Measurements from ENCODE around the gene SLC16A3.
A peak's percentile ranks its signal among the peaks of the same experiment; 100 is the strongest.

SLC16A3 gene

DNA sequence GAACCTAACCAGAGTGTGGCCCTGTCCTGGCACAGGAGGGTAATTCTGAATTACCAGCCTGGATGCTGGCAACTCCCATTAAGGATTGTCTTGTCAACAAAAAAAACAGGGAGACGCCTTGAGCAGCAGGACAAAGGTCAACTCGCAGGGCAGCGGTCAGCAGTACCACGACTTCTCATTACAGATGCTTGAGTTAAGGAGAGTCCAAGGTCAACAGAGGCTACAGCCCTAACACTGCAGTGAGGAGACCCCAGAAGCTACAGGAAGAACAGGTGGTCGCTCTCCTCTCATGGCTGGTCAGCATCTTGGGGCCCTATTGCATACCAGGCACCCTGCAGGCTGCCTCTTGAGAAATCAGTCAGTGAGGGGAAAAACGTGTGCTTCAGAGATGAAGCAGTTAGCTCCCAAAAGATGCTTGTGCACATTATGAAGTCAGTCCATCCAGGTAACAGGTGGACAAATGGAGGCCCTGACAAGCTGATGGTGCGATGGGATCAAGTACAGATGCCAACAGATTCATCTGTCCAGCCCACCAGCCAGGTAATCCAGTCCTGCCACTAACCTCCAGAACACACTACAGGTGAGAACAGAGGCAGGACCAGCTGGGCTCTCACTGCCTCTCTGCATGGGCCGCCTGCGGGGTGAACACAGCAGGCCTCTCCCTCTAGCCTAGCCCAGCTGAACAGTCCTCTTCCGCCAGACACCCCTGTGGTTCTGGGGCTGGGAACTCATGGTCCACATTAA is 40.5 kb downstream of the SLC16A3 start:
- DNase-seq (ENCODE audit: low read depth) = no peak

DNA sequence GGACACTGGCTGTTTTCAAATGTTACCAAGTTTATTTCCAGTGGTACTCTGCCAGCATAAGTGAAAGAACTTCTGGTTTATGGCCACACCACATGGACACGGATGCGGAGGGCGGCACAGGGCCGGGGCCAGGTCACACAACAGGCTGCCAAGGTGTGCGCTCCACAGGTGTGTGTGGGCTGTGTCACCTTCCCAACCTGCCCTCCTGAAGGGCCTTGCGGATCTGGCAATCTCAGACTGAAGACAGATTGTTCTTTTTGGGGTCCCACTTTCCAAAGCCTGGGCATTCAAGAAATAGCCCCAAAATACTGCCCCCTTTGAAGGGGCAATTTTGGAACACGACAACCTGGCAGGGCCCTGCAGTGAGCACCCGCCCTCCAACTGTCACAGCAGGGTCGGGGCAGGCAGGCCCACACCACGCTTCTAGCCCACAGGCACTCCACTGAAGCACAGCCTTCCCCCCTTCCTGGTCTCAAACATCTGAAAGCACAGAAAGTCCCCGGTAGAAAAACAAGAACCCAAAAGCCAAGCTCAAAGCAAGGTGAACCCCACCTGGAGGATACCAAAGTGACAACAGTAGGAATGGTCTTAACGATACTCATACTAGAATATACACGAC is 41.1 kb downstream of the SLC16A3 start:
- no peak for DNase-seq (ENCODE audit: low read depth)

DNA sequence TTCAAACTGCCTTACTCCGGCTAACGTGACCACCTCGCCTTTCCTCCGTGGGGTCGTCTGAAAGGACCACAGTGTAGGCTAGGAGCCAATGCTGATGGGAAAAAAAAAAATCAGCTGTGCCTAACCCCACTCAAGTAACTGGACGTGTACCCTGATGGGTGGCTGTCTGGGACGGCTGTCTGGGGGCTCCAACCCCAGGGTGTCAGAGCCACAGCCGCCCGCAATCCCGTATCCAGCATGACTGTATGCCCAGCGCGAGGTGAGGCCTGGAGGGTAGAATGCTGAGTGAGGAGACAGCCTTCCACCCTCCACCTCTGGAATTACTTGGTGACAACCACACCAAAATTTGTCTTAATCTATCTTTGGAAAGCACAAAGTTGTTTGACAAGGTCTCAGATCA is 41.8 kb downstream of the SLC16A3 start:
- DNase-seq (ENCODE audit: low read depth) = no peak

DNA sequence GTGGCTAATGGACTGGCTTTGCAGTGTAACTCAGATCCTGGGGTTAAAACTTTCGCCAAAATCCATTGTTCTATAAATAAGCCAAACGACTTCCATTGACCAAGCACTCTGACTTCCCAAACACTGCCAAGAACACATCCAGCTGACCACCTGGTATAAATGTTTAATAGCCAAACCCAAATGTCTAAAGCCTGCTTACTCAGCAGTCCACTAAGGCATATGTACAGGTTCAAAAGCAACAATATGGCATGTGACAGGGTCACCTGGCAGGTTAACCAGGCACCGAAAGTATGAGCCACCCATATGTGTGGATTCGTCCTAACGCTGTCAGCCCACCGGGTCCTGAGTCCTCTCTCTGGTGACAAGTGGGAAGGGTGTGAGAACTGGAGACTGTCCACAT is 42.6 kb downstream of the SLC16A3 start:
- DNase-seq (ENCODE audit: low read depth) = no peak

DNA sequence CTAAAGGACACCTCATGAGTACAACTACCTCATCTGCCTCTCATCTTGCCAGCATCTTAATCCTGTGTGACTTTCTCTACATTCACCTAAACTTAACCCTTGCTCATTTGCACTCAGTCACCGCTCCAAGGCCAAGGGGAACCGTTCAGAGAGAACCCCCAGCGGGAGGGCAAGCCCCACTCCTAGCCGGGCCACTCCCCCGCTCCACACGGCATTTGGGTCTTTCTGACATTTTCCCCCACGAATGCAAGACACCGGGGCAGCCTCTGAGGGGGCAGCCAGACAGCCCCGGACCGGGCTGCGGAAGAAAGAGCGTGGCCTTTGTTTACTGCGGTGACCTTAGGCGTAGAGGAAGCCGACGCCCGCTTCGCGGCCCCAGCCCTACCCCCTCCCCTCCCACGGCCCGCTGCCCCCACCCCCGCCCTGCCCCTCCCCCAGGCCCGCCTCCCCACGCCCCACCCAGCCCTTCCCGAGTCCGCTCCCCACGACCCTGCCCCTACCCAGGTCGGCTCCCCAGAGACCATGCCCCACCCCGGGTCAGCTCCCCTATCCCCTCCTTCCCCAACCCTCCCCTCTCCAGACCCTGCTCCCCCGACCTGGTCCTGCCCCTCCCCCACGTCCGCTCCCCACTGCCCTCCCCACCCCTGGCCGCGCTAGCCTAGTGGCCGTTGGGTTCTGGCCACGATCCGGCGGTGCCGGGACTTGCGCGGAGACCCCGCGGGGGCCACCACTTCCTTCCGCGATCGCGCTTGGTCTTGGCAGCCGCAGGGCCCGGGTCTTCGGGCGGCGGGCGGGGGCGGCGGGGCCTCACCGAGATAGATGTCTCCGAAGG is 43.9 kb downstream of the SLC16A3 start:
- no peak for DNase-seq (ENCODE audit: low read depth)

DNA sequence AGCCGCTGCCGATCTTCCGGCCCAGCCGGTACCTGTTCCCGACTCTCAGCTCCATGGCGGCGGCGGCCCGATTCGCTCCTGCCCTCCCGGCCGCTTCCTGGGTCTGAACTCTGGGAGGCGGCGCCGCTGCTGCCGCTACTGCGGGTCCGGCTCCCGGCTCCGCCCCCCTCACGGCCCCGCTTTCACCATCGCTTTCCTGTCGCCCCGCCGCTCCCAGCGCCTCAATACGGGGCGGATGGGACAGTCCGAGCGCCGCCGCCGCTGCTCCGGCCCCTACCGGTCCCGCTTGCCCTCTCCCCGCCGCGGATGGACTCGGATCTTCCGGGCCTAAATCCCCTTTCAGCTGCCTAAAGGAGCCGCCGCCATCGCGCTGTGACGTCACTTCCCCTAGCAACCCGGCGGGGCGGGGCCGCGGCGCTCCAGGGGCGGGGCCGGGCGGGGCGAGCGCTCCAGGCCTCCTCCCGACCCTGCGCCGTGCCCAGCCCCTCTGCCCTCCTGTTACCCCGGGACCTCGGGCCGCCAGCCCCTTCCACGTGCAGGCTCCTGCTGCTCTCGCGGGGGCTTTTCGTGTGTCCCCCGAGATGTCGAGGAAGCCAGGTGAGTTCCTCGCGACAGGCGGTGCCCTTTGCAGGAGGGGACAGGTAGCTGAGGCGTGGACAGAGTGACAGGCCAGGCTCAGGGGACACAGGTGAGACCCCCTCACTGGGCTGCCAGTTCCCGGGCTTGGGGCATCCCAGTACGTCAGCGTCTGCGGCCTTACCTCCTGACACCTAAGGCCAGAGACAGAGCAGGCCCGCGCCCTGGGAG is 44.7 kb downstream of the SLC16A3 start, which contains the start of gene CSNK1D:
TSS of gene CSNK1D (minus strand) at position 374 of the 807 bp plus-strand sequence. CDS start at position 55, 319 bp downstream.
- peak; percentile 91 for DNase-seq (ENCODE audit: low read depth)

DNA sequence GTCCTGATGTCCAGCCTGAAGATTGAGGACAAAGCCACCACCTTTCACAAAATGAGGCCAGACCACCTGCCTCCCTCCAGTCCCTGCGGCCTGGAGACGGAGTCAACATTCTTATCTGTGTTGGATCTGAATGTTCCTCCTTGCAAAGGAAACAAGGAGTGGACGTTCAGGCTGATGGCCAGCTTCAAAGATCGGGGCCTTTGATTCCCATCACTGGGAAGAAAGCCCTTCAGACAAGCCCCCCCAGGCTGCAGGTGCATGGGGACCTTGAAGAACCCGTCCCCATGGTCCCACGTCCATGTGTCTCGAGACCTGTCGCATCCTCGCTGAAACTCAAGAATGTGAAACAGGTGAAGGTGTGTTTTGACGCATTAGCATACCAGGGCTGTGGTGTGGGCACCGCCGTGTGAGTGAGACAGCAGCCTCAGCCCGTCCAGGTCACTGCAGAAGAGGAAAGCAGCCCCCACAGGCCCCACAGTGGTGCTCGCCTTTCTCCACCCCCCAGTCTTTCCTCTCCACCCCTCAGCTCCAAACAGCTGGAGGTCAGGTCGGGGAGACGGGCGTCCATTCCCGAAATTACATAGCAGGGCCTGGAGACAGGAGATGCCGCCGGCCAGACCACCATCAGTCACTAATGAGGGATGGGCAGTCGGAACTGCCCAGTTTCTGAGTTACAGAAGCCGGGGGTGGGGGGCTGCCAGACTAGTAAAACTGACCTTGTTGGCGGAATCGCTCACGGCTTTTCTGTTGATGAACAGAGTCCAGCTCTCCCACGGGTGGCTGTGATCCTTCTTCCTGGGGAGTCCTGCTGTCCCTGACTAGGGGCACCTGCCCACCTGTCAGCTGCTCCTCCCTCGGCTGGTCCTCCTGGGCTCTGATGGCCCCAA is 45.5 kb downstream of the SLC16A3 start:
- DNase-seq (ENCODE audit: low read depth) = no peak

DNA sequence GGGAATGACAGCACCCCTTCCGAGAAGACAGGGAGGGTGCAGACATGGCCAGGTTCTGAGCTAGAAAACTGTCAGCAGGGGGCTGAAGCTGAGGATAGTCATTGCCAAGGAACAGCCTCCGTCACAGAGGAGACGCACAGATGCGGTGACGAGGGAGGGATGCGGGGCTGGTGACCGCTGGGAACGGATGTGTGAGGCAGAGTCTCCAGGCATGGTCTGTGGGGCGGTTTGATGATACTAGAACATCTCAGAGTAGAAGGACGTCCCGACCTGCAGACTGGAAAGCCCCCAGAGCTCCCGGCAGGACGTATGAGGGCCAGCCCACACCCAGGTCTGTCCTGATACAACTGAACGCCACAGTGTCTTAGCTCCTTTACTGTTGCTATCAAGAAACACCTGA is 46.5 kb downstream of the SLC16A3 start:
- DNase-seq (ENCODE audit: low read depth) = no peak

DNA sequence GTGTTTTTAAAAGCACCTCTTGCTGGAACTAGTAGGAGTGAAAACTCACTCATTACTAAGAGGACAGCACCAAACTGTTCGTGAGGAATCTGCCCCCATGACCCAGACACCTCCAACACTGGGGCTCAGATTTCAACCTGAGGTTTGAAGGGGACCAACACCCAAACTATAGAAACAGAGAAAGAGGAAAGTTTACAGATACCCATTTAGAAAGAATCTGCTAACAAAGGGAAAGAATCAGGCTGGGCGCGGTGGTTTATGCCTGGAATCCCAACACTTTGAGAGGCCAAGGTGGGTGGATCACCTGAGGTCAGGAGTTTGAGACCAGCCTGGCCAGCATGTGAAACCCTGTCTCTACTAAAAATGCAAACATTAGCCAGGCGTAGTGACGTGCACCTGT is 48.1 kb downstream of the SLC16A3 start:
- DNase-seq (ENCODE audit: low read depth) = no peak

DNA sequence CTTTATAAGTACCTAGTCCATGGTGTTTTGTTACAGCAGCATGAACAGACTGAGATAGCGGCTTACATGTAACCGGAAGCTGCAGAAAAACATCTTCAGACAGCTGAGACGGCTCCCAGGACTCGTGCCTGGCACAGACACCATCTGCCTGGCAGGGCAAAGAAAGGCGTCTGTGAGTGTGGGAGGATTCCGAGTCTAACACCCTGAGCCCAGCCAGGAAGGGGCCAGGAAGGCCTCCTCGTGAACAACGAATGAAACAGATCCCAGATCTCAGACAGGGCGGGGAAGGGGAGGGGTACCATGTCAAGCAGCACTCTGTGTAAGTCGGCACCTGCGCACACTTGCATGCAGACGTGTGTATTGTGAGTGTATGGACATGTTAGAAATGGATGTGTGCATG is 49.0 kb downstream of the SLC16A3 start:
- no peak for DNase-seq (ENCODE audit: low read depth)

DNA sequence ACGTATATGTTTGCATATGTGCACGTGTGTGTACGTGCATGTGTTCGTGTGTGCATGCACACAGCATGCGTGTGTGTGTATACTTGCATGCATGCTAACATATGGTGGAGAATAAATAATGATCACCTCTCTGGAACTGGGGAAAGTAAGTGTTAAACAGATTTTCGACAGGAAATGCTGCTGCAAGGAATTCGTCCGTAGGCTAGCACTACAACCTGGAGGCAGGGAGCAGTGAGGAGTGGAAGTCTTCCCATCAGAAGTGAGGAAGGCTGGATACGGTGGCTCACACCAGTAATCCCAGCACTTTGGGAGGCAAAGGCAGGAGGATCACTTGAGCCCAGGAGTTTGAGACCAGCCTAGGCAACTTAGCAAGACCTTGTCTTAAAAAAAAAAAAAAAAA is 49.5 kb downstream of the SLC16A3 start:
- DNase-seq (ENCODE audit: low read depth) = no peak

DNA sequence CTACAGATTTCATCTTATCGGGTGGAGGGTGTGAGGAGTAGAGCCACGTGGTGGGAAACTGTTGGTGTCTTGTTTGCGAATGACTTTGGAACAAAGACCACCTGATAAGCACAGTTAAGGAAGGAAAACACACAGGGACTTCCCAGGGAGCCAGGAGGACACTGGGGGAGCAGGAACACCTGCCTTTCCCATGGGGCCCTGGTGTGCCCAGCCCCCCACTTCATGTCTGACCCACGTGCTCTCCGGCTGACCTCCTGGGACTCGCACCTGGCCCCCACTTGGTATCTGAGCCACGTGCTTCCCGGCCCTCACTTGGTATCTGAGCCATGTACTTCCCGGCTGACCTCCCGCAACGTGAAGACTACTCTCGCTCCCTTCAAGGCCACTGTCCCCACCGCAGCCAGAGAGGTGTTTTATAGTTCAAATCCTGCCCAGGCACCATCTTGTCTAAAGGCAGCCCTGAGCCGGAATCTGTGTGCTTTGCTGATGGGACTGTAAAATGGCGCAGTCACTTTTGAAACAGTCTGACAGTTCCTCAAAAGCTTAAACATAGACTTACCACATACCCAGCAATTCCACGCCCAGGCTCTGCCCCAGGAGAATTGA is 50.0 kb downstream of the SLC16A3 start:
- no peak for DNase-seq (ENCODE audit: low read depth)

DNA sequence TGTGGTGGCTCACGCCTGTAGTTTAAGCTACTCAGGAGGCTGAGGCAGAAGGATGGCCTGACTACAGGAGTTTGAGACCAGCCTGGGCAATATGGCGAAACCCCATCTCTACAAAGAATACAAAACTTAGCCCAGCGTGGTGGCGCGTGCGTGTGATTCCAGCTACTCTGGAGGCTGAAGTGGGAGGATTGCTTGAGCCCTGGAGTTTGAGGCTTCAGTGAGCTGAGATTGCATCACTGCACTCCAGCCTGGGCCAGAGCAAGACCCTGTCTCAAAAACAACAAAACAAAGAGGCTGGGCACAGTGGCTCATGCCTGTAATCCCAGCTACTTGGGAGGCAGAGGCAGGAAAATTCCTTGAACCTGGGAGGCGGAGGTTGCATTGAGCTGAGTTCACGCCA is 51.7 kb downstream of the SLC16A3 start:
- no peak for DNase-seq (ENCODE audit: low read depth)

DNA sequence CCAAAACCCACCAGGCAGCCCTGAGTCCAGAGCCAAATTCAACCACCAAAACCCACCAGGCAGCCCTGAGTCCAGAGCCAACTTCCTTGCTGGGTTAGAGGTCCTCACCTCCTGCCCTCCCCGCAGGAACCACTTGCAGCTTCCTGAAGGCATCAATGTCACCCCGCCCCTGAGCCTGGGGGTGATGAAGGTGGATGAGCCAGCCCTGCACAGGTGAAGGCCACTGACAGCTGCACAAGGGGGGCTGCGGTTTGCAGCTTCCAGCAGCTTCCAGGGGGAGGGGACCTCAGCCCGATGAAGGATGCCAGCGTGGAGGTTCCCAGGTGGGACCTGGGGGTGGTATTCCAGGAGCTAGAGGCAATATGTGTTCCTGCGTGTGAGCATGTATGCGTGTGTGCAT is 52.2 kb downstream of the SLC16A3 start:
- no peak for DNase-seq (ENCODE audit: low read depth)

DNA sequence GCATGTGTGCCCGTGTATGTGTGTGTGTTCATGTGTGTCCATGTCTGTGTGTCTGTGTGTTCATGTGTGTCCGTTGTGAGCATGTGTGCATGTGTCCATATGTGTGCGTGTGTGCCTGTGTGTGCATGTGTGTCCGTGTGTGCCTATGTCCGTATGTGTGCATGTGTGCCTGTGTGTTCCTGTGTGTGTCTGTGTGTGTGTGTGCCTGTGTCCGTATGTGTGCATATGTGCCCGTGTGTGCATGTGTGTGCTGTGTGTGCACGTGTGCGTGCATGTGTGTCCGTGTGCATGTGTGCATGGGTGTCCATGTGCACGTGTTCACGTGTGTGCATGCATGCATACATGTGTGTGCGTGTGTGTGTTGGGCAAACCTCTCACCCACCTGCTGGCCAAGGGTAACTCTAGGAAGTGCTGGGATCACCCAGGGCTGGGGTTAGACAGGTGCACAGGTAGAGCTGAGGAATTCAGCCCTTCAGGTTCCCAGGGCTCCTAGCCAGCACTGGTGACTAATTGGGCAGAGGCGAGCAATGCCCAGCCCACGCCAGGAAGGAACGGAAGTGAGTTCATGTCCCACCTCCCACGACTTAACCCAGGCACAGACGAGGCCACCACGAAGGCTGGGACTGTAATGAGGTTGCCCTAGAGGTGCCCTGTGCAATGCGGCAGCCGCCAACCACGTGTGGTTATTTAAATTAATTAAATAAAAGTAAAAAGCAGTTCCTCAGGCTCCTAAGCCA is 52.8 kb downstream of the SLC16A3 start:
- no peak for DNase-seq (ENCODE audit: low read depth)

DNA sequence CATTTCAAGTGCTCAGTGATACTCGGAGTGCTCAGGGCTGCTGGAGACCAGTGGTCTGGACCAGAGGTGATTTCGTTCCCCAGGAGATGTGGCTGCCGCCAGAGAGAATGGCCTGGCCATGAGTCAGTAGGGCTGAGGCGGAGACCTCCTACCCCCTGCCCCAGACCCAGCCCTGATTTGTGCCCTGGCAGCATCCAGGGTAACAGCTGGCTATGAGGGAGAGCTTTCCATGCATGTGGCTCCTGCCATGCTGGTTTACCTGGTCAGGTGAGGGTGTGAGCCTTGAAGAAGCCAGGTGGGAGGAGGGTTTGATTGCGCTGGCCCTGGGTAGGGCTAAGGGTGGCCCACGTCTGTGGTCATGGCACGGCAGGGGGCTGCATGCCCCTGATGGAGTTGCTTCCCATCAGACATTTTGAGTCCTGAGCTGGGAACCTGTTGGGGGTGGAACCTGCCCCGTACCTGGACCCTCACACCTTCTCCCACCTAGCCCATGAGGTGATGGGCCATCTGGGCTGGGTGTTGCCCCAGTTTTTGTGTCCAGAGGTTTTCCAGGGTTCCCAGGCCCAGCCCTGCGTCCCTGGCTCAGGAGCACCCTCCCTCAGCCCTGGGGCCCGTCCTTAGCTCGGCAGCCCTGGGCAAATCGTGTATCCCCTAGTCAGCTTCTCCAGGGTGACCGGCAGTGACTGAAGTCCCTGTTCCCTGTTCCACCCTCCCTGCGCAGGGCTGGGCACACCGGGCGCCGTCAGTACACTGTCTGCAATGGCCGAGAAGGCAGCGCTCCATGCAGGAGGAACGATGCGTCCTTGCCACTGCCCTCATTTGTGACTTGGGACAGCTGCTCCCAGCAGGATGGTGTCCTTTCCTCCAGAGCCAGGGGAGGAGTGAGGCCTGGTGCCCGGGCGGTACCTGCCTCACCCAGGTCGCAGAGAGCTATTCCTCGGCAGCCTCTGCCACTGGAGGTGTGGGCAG is 53.7 kb downstream of the SLC16A3 start:
- no peak for DNase-seq (ENCODE audit: low read depth)

DNA sequence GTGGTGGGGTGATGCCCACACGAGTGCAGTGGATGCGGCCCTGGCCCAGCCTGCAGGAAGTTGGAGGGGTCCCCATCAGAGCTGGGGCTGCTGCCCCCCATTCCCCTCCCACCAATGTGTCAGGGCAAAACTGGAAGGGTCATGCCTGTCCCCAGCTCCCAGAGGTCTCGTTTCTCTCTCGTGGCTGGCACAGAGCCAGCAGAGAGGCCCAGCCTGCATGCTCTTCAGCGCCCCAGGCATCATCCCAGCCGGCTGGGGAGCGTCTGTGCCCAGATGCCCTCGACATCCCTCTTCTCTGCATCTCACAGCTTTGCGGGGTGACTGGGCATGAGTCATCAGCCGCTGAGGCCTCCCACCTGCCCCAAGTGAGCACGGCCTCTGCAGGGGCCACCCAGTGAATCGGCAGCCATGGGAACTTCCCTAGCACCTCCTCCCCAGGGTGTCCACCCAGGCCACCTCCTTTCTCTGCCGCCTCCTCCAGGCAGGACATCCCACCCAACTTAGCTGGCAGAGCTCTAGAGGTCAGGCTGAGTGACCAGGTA is 54.4 kb downstream of the SLC16A3 start:
- DNase-seq (ENCODE audit: low read depth) = no peak

DNA sequence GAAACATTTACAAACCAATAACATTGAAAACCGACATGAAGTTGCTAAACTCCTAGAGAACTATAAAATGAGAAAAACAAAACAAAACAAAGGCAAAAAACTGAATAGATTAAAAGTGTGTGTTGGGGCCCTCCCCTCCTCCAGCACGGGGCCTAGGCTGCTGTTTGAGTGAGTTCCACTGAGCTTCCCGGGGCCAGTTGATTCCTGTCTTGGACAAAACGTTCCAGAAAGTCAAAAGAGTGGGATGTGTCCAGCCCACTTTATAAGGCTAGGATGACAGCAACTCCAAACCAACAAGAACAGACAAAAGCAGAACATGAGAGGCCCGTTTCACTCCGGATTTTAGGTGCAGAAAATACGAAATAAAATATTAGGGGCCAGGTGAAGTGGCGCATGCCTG is 56.3 kb downstream of the SLC16A3 start:
- no peak for DNase-seq (ENCODE audit: low read depth)

Data from activated T-cell treated with anti-CD3 and anti-CD28 coated beads for 1 hour (primary cell).